T-cell (primary cell): ENCODE results near the gene SIRPA. TPM values are rescaled to one million over a fixed set of nuclear protein-coding genes. Genes with fewer than 3 reads are reported as not detected.
"Not testable (repeated sequence)": the region's sequence is repeated elsewhere in the genome, so short reads cannot be mapped to it uniquely, and the experiment has no call there.

Experiments
- ATAC-seq, 4 experiments: fragments of 200-7000 bp in 3 of 4; fragments of 150-1000 bp in 1 of 4; cut with Tn5 transposase; replicated peaks in 1 of 4; 1 replicate in 3 of 4; 2 replicates in 1 of 4; pipeline ENCODE4 v1.10.0; 2021; ENCODE audit warnings: moderate library complexity in 3 of 4, mild to moderate bottlenecking in 2 of 4, moderate number of reproducible peaks in 1 of 4
- CTCF ChIA-PET, 2 donors: fragments of 300-600 bp; sonication (Branson Sonifier 250); formaldehyde crosslinking; loops; one replicate each; lab custom pipeline; 2022; ENCODE audit warnings: antibody characterized with exemption in 2 of 2; lab: Charles Lee
- POLR2A ChIA-PET, 2 donors: fragments of 300-600 bp; sonication (Branson Sonifier 250); formaldehyde crosslinking; loops; one replicate each; lab custom pipeline; 2022; ENCODE audit warnings: antibody characterized with exemption in 2 of 2; lab: Charles Lee
- DNase-seq, 35 experiments: peaks; one replicate each; pipeline versions ENCODE4 v3.0.0 to v3.0.0-alpha.2; 2013 to 2023
- H3K27ac ChIP-seq: one replicate; pipeline ENCODE4 v1.5.1; 2013; ENCODE audit warnings: low read length
- H3K27me3 ChIP-seq, 2 experiments: replicated peaks in 1 of 2; 1 replicate in 1 of 2; 2 replicates in 1 of 2; pipeline versions ENCODE4 v1.6.1 to v1.7.0; 2013; ENCODE audit warnings: low read length in 1 of 2, mixed read lengths in 1 of 2; ENCODE audit not compliant: control insufficient read depth in 2 of 2, insufficient read depth in 2 of 2; ENCODE audit errors: extremely low read depth in 1 of 2
- H3K36me3 ChIP-seq, 2 donors: 1 replicate in 1 of 2; 2 replicates in 1 of 2; pipeline versions ENCODE4 v1.6.1 to v1.7.0; 2013; ENCODE audit warnings: low read length in 1 of 2; ENCODE audit not compliant: control insufficient read depth in 2 of 2, insufficient read depth in 1 of 2; ENCODE audit errors: extremely low read depth in 1 of 2
- H3K4me1 ChIP-seq, 2 experiments: 1 replicate in 1 of 2; 2 replicates in 1 of 2; pipeline versions ENCODE4 v1.6.1 to v1.7.0; 2013; ENCODE audit warnings: low read length in 2 of 2, mixed read lengths in 1 of 2; ENCODE audit not compliant: insufficient read depth in 2 of 2, control insufficient read depth in 1 of 2; ENCODE audit errors: extremely low read depth in 1 of 2
- H3K4me3 ChIP-seq, 2 donors: 1 replicate in 1 of 2; 2 replicates in 1 of 2; pipeline versions ENCODE4 v1.5.1 to v1.7.0; 2013; ENCODE audit warnings: mild to moderate bottlenecking in 2 of 2, low read length in 1 of 2, moderate library complexity in 1 of 2; ENCODE audit not compliant: control insufficient read depth in 1 of 2; ENCODE audit errors: extremely low read depth in 1 of 2
- H3K9me3 ChIP-seq: 2 replicates; pipeline ENCODE4 v1.7.0; 2013
- H3K27ac Mint-ChIP-seq, 2 donors: one replicate each; pipeline ENCODE4 v1.8.0; 2020 to 2021; ENCODE audit warnings: mild to moderate bottlenecking in 2 of 2, mixed read lengths in 2 of 2
- H3K27me3 Mint-ChIP-seq, 2 donors: one replicate each; pipeline ENCODE4 v1.8.0; 2021 to 2022; ENCODE audit warnings: mixed read lengths in 2 of 2
- H3K36me3 Mint-ChIP-seq: one replicate; pipeline ENCODE4 v1.8.0; 2021; ENCODE audit warnings: mixed read lengths
- H3K4me1 Mint-ChIP-seq, 3 donors: one replicate each; pipeline ENCODE4 v1.8.0; 2020 to 2022; ENCODE audit warnings: mixed read lengths in 3 of 3, mild to moderate bottlenecking in 1 of 3
- H3K4me3 Mint-ChIP-seq, 3 donors: one replicate each; pipeline ENCODE4 v1.8.0; 2020 to 2022; ENCODE audit warnings: mild to moderate bottlenecking in 3 of 3, mixed read lengths in 3 of 3, moderate library complexity in 3 of 3
- H3K9me3 Mint-ChIP-seq, 3 donors: one replicate each; pipeline ENCODE4 v1.8.0; 2020 to 2022; ENCODE audit warnings: mixed read lengths in 3 of 3
- WGBS: methylation state at CpG from one replicate; pipeline ENCODE4 v1.1.5; 2013; ENCODE audit warnings: missing lambda C conversion rate; ENCODE audit not compliant: insufficient coverage; 5-methylcytosine and 5-hydroxymethylcytosine counted together
- total RNA-seq, 35 experiments: library from RNA in 6 of 35; stranded (reverse) in 6 of 35; fragments of 120-200 nt in 1 of 35; gene quantifications; one replicate each; pipeline versions ENCODE4 v1.2.1 to v1.2.4 and lab custom pipeline; 2013 to 2026

SIRPA gene
- total RNA-seq, 5 donors from 2014 or later (not counting 1 experiment from before 2014, with no cell fraction given): 0.15 to 0.72 (median 0.50) TPM; not detected in 1

DNA sequence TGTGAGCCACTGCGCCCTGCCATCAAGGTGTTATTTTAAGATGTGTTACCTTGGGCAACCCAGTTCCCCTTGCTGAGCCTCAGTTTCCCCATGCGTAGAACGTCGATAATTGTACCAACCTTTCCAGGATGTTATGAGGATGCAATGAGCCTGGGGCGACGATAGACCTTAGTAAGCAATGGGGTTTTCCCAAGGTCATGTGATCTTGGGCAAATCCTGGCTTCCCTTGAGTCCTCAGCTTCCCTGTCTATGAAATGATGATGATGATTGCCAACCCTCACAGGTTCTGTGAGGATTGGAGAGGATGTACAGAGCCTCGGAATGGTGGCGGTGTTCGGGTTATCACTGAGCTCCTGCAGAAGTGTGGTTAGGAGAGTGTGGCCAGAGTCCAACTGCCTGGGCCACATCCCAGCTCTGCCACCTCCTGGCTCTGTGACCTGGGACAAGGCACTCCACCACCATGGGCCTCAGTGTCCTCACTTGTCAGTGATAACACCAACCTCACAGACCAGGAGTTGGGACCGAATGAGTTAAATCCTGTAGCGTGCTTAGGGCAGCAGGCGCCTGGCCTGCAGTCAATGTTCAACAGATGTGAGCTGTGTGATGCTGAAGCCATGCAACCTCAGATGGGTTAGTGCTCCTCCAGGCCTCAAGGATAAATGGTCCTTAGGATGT is 23.4 kb downstream of the SIRPA start:
- Histone ChIP-seq H3K27ac (no peak overlapping the region), H3K9me3 (no peaks in the 10 kb centered on the region), H3K4me3 (no peak overlapping the region), H3K4me1 (no peaks in the 10 kb centered on the region), H3K27me3 (peaks cover 0 to 5% of the 10 kb centered on the region in 2 experiments), H3K36me3 (no peaks in the 10 kb centered on the region)
- H3K27ac Mint-ChIP-seq: no peak overlapping the region
- POLR2A ChIA-PET: interaction anchor here in 1 of 2 donors (0.5 kb wide), 1 partner anchor 704 kb away, joined by 3 read pairs; no protein-coding TSS in a partner anchor
- no peaks in the 10 kb centered on the region for H3K9me3 Mint-ChIP-seq
- H3K27me3 Mint-ChIP-seq: peaks cover 3 to 5% of the 10 kb centered on the region in 2 donors
- ATAC-seq (no peak), DNase-seq (no peak)
- no peaks in the 10 kb centered on the region for H3K4me1 Mint-ChIP-seq
- H3K36me3 Mint-ChIP-seq: no peaks in the 10 kb centered on the region
- 93% methylated on average over 6 of the region's 12 CpGs for WGBS
- CTCF ChIA-PET: no interaction called here
- H3K4me3 Mint-ChIP-seq: no peak overlapping the region

DNA sequence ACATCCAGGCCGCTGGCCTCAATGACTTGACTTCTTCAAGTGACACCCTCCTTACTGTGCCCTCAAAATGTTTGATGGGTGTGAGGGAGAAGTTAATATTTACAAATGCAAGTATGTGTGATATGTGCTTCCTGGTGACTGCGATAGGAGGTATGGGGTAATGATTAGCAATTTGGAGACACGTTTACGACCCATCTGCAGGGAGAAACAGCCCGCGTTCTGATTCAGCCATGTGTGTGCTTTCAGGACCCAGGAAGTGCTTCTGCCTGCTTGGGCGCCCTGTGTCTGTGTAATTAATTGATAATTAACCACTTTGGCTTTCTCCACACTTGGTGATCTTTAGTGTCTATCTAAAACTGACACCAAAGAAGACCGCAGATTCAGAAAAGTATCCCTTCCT is 25.0 kb downstream of the SIRPA start:
- Histone ChIP-seq H3K9me3 (no peaks in the 10 kb centered on the region), H3K4me3 (no peak overlapping the region), H3K36me3 (no peaks in the 10 kb centered on the region), H3K4me1 (no peaks in the 10 kb centered on the region), H3K27me3 (peaks cover 0 to 9% of the 10 kb centered on the region in 2 experiments), H3K27ac (no peak overlapping the region)
- CTCF ChIA-PET: no interaction called here
- Mint-ChIP-seq H3K36me3 (no peaks in the 10 kb centered on the region), H3K9me3 (no peaks in the 10 kb centered on the region), H3K4me1 (no peaks in the 10 kb centered on the region), H3K4me3 (no peak overlapping the region), H3K27ac (no peak overlapping the region), H3K27me3 (peaks cover 3 to 6% of the 10 kb centered on the region in 2 donors)
- POLR2A ChIA-PET: no interaction called here
- DNase-seq (no peak), ATAC-seq (no peak)
- 83% methylated on average over 1 of the region's 8 CpGs for whole genome bisulfite sequencing

DNA sequence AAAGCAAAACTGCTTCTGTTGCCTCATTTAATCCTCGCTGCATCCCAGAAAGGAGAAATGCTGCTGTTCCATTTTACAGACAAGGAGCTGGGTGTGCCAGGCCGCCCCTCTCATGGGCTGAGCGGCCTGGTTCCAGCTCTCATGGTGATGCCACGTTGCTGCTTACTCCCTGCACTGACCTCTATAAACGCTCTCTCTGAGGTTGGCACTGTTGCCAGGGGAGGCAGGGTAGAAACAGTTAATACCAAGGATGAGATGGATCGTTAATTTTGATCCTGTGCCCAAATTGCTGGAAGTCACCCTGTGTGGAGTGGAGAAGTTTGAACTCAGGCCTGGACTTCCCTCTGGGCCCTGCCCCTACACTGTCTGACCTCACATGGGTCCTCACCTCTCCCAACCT is 25.6 kb downstream of the SIRPA start:
- H3K9me3 ChIP-seq: no peaks in the 10 kb centered on the region
- H3K4me3 Mint-ChIP-seq: no peak overlapping the region
- H3K27ac Mint-ChIP-seq: no peak overlapping the region
- 83% methylated on average over 3 of the region's 6 CpGs for WGBS
- no peaks in the 10 kb centered on the region for H3K4me1 ChIP-seq
- H3K27me3 Mint-ChIP-seq: peaks cover 3 to 6% of the 10 kb centered on the region in 2 donors
- no peaks in the 10 kb centered on the region for H3K36me3 Mint-ChIP-seq
- H3K9me3 Mint-ChIP-seq: no peaks in the 10 kb centered on the region
- no peaks in the 10 kb centered on the region for H3K4me1 Mint-ChIP-seq
- peaks cover 0 to 6% of the 10 kb centered on the region in 2 experiments for H3K27me3 ChIP-seq
- no peak overlapping the region for H3K27ac ChIP-seq
- ChIA-PET CTCF (no interaction called here), POLR2A (no interaction called here)
- ATAC-seq: no peak
- no peaks in the 10 kb centered on the region for H3K36me3 ChIP-seq
- no peak for DNase-seq
- no peak overlapping the region for H3K4me3 ChIP-seq

DNA sequence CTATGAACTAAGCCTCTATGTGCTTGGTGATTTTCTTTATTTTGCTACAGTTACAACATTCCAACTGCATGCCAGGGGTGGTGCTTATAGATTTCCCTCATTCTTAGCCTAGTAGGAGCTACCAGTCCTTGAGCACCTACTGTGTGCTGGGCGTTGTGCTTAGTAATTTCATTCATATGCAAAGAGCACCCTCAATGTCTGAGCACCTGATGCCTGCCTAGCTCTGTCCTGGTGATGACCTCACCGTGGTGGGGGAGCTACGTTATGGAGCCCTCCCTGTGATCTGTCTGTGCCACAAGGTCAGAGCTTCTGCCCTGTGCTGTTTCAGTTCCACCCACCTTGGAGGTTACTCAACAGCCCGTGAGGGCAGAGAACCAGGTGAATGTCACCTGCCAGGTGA is 26.8 kb downstream of the SIRPA start:
- H3K9me3 ChIP-seq, DNase-seq, H3K4me3 Mint-ChIP-seq, H3K9me3 Mint-ChIP-seq, H3K36me3 Mint-ChIP-seq, H3K27me3 ChIP-seq, H3K4me1 Mint-ChIP-seq, ATAC-seq, H3K27ac Mint-ChIP-seq, H3K27ac ChIP-seq, H3K4me1 ChIP-seq, H3K36me3 ChIP-seq, CTCF ChIA-PET, H3K4me3 ChIP-seq, POLR2A ChIA-PET, H3K27me3 Mint-ChIP-seq: not testable (repeated sequence)
- no CpG with 5 or more reads among the region's 4 CpGs for WGBS

DNA sequence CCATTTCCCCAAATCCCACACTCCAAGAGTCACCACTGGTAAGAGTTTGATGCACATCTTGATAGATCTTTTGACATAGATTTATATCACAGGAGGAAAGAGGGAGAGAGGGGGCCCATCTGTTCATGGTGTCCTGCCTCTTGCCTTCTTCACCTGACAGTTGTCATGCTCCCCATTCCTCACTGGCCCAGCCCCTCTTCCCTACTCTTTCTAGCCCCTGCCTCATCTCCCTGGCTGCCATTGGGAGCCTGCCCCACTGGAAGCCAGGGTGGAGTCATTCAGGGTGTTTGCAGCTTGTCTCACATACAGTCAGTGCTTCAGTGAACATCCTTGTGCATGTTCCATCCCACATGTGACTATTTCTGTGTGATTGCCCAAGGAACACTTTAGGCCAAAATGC is 27.6 kb downstream of the SIRPA start:
- Histone ChIP-seq H3K4me1 (no peaks in the 10 kb centered on the region), H3K36me3 (no peaks in the 10 kb centered on the region), H3K4me3 (no peak overlapping the region), H3K27ac (no peak overlapping the region), H3K9me3 (no peaks in the 10 kb centered on the region), H3K27me3 (peaks cover 0 to 6% of the 10 kb centered on the region in 2 experiments)
- CTCF ChIA-PET: no interaction called here
- Mint-ChIP-seq H3K4me3 (no peak overlapping the region), H3K27ac (no peak overlapping the region), H3K4me1 (no peaks in the 10 kb centered on the region), H3K36me3 (no peaks in the 10 kb centered on the region), H3K9me3 (no peaks in the 10 kb centered on the region), H3K27me3 (peaks cover 3 to 10% of the 10 kb centered on the region in 2 donors)
- ATAC-seq (no peak), DNase-seq (no peak)
- POLR2A ChIA-PET: no interaction called here

DNA sequence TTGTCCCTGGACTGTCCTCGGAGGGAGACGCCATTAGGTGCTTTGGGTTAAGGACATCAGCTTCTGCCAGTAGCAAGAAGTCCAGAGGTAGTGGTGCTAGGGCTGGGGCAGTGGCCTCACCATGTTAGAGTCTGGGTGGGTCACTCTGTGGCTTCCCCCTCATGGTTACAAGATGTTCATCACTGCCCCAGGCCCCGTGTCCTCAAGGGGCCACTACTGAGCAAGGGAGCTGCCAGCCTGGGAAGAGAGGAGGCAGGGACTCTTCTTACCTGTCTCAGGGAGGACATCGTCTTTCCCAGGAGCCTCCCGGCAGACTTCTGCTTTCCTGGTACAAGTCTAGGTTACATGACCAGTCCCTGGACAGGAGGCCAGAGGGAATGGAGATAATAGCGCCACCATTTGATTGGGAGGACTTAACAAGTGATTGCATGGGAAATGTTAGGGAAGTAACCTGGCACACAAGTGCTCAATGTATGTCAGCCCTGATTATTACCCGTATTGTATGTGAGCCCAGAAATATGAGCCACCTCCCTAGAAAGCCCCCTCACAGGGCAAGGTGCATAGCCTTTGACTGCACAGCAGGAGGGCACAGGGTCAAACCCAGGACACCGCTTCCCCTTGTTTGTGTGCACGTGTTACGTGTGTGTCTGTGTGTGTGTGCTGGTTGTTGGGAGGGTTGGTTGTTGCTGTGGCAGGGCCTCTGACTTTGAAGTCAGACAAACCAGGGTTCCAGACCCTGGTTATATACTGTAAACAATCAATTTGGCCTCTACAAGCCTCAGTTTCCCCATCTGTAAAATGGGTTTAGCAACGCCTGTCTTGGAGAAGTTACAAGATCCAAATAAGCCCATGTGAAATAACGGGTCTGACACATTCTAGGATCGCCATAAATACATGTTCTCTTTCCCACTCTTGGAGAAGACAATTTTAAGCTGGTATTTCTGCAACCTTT is 30.0 kb downstream of the SIRPA start:
- H3K36me3 ChIP-seq: no peaks in the 10 kb centered on the region
- no peaks in the 10 kb centered on the region for H3K4me1 ChIP-seq
- no peak overlapping the region for H3K4me3 Mint-ChIP-seq
- peaks cover 0 to 23% of the 10 kb centered on the region in 2 experiments for H3K27me3 ChIP-seq
- H3K36me3 Mint-ChIP-seq: no peaks in the 10 kb centered on the region
- no peaks in the 10 kb centered on the region for H3K4me1 Mint-ChIP-seq
- H3K27me3 Mint-ChIP-seq: peaks cover 11 to 30% of the 10 kb centered on the region in 2 donors
- H3K27ac Mint-ChIP-seq: no peak overlapping the region
- WGBS: 80% methylated on average over 9 of the region's 13 CpGs
- POLR2A ChIA-PET: no interaction called here
- H3K9me3 Mint-ChIP-seq: no peaks in the 10 kb centered on the region
- CTCF ChIA-PET: no interaction called here
- no peaks in the 10 kb centered on the region for H3K9me3 ChIP-seq
- H3K27ac ChIP-seq: no peak overlapping the region
- no peak overlapping the region for H3K4me3 ChIP-seq
- DNase-seq (no peak), ATAC-seq (no peak)
